22Rv1 (cell line): ENCODE results near the gene OCA2.

Experiments used
- ZFX ChIP-seq: fragments of 450-650 bp; IDR thresholded peaks from 2 replicates; pipeline ENCODE4 v1.6.1; 2017; ENCODE audit warnings: antibody characterized with exemption, borderline replicate concordance
- TF ChIP-seq, protein P1 (sequence below): fragments of 450-650 bp; IDR thresholded peaks from 2 replicates; pipeline ENCODE4 v1.5.1; 2017; ENCODE audit warnings: mild to moderate bottlenecking

DNA sequence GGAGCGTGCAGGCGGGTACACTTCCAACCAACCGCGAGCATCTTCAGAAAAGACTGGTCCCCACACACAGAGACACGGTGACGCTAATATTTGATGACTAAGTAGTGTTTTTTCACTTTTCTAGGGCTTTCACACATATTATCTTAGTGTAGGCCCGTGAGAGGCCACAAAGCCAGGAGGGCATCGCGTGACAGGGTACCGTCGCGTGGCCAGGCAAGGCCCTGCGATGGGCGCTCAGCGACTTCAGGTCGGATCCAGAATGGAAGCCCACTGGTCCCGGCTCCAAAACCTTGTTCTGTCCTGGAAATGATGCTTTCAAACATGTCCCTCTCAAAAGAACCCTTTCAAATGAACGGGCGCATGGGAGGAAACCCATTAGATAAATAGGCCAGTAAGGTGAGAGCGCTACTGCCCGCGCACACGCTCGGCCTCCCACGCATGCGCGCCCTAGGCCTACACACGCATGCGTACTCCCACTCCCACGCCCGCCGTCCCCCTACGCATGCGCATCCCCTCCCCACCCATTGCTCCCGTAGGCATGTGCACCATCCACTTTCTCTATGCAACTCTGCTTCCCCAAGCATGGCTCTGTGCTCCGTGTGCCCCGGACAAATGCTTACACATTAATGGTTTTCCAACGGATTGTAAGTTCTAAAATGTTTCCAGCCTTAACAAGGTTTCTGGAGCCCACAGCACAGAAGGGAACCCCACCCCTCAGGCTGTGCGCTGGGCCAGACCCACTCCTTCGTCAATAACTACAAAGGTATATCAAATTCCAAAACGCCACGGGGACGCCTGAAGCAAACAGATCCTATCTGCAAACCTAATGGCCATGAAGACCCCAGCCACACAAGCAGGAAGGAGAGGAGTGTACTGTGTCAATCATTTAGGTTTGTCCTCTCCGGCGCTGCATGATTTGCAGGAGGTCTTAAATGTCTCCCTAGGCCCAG is 72.1 kb downstream of the OCA2 start:
- TF ChIP-seq, protein P1, sequence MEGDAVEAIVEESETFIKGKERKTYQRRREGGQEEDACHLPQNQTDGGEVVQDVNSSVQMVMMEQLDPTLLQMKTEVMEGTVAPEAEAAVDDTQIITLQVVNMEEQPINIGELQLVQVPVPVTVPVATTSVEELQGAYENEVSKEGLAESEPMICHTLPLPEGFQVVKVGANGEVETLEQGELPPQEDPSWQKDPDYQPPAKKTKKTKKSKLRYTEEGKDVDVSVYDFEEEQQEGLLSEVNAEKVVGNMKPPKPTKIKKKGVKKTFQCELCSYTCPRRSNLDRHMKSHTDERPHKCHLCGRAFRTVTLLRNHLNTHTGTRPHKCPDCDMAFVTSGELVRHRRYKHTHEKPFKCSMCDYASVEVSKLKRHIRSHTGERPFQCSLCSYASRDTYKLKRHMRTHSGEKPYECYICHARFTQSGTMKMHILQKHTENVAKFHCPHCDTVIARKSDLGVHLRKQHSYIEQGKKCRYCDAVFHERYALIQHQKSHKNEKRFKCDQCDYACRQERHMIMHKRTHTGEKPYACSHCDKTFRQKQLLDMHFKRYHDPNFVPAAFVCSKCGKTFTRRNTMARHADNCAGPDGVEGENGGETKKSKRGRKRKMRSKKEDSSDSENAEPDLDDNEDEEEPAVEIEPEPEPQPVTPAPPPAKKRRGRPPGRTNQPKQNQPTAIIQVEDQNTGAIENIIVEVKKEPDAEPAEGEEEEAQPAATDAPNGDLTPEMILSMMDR = no peak
- no peak for TF ChIP-seq ZFX
